A549 (cell line): ENCODE measurements around the gene IHH. TPM values are rescaled to one million over a fixed set of nuclear protein-coding genes. Genes with fewer than 3 reads are reported as not detected.

Experiments used
- ATAC-seq, 2 experiments: fragments of 200-7000 bp in 1 of 2; fragments of >200 bp in 1 of 2; cut with Nextera tagmentation in 1 of 2; cut with Tn5 transposase in 1 of 2; 3 replicates each; pipeline versions ENCODE4 v1.8.0 to v1.9.1; 2018 to 2020; ENCODE audit warnings: mild to moderate bottlenecking in 1 of 2, moderate library complexity in 1 of 2
- CTCF ChIA-PET: fragments of 300-600 bp; sonication (Branson Sonifier 250); formaldehyde crosslinking; extraction: SDS; loops from one replicate; lab custom pipeline; 2021; ENCODE audit warnings: antibody characterized with exemption, inconsistent platforms; lab: Yijun Ruan, JAX
- POLR2A ChIA-PET: fragments of 350-600 bp; formaldehyde crosslinking; extraction: SDS; loops from one replicate; lab custom pipeline; 2021; ENCODE audit warnings: antibody characterized with exemption, inconsistent platforms; lab: Yijun Ruan, JAX
- DNase-seq, 2 experiments: peaks; one replicate each; pipeline versions ENCODE4 v3.0.0 to v3.0.0-alpha.2; 2011 to 2016; ENCODE audit warnings: low read depth in 1 of 2, low spot score in 1 of 2
- FAIRE-seq: peaks from 2 replicates; lab custom pipeline; 2011; peaks lifted over from hg19 to GRCh38; lab: Jason Lieb, UNC
- H3K27ac ChIP-seq, 2 experiments: fragments of >200 bp; sonication (Bioruptor Twin); formaldehyde crosslinking; 3 replicates each; pipeline ENCODE4 v1.5.1; 2016 to 2017
- H3K4me1 ChIP-seq: fragments of >200 bp; sonication (Bioruptor Twin); formaldehyde crosslinking; 3 replicates; pipeline ENCODE4 v1.6.1; 2016
- H3K4me2 ChIP-seq: fragments of >200 bp; sonication (Bioruptor Twin); formaldehyde crosslinking; 3 replicates; pipeline ENCODE4 v1.6.1; 2016
- H3K4me3 ChIP-seq: fragments of >200 bp; sonication (Bioruptor Twin); formaldehyde crosslinking; 3 replicates; pipeline ENCODE4 v1.5.1; 2016
- H3K9me3 ChIP-seq: fragments of >200 bp; sonication (Bioruptor Twin); formaldehyde crosslinking; 3 replicates; pipeline ENCODE4 v1.6.1; 2016
- BHLHE40 ChIP-seq: IDR thresholded peaks from 2 replicates; pipeline ENCODE4 v1.6.1; 2012; ENCODE audit warnings: low read depth, low read length, inconsistent platforms
- CBX2 ChIP-seq: fragments of 200-600 bp; sonication (generic); IDR thresholded peaks from 2 replicates; pipeline ENCODE4 v1.6.1; 2016; ENCODE audit warnings: low read depth, mild to moderate bottlenecking, borderline replicate concordance
- CEBPB ChIP-seq, 2 experiments: fragments of >200 bp in 1 of 2; sonication (Bioruptor Twin) in 1 of 2; formaldehyde crosslinking in 1 of 2; IDR thresholded peaks; 2 replicates each; pipeline ENCODE4 v1.6.1; 2012 to 2016
- CHD2 ChIP-seq: fragments of 150-350 bp; IDR thresholded peaks from 2 replicates; pipeline ENCODE4 v1.6.1; 2014; ENCODE audit warnings: low read length; ENCODE audit not compliant: partially characterized antibody
- CHD4 ChIP-seq: fragments of 200-600 bp; sonication (generic); IDR thresholded peaks from 2 replicates; pipeline ENCODE4 v1.6.1; 2016; ENCODE audit warnings: antibody characterized with exemption, mild to moderate bottlenecking, borderline replicate concordance
- FOSB ChIP-seq: fragments of 250-450 bp; sonication (Bioruptor Pico); IDR thresholded peaks from 2 replicates; pipeline ENCODE4 v1.5.0; 2020; ENCODE audit warnings: mild to moderate bottlenecking, moderate library complexity
- FOXS1 ChIP-seq: fragments of 250-450 bp; sonication (Bioruptor Pico); IDR thresholded peaks from 2 replicates; pipeline ENCODE4 v1.5.0; 2020; ENCODE audit warnings: mild to moderate bottlenecking, moderate library complexity
- HES2 ChIP-seq: fragments of >200 bp; sonication (Bioruptor Twin); formaldehyde crosslinking; IDR thresholded peaks from 2 replicates; pipeline ENCODE4 v1.6.1; 2016
- HOXB13 ChIP-seq: fragments of 250-450 bp; sonication (Bioruptor Pico); IDR thresholded peaks from 2 replicates; pipeline ENCODE4 v1.5.0; 2020; ENCODE audit warnings: low read depth, mild to moderate bottlenecking, moderate library complexity
- JUN ChIP-seq, 2 experiments: fragments of >200 bp; sonication (Bioruptor Twin); formaldehyde crosslinking; IDR thresholded peaks; 2 replicates in 1 of 2; 3 replicates in 1 of 2; pipeline ENCODE4 v1.6.1; 2016 to 2017
- MAFK ChIP-seq: fragments of 450-650 bp; IDR thresholded peaks from 2 replicates; pipeline ENCODE4 v1.6.1; 2014; ENCODE audit not compliant: partially characterized antibody
- MAZ ChIP-seq: fragments of 150-350 bp; IDR thresholded peaks from 2 replicates; pipeline ENCODE4 v1.6.1; 2014; ENCODE audit warnings: antibody characterized with exemption, low read depth, low read length, borderline replicate concordance
- MYC ChIP-seq: IDR thresholded peaks from 2 replicates; pipeline ENCODE4 v1.6.1; 2012; ENCODE audit warnings: mild to moderate bottlenecking, inconsistent platforms, low read length, improper control_type of control experiment, borderline replicate concordance
- NR3C1 ChIP-seq: fragments of >200 bp; sonication (Bioruptor Twin); formaldehyde crosslinking; IDR thresholded peaks from 3 replicates; pipeline ENCODE4 v1.6.1; 2017
- PBX3 ChIP-seq: IDR thresholded peaks from 2 replicates; pipeline ENCODE4 v1.6.1; 2012
- POLR2AphosphoS2 ChIP-seq: conservative IDR thresholded peaks from 2 replicates; pipeline ENCODE4 v1.6.1; 2012; ENCODE audit warnings: low read length, improper control_type of control experiment, inconsistent platforms
- RFX5 ChIP-seq: fragments of 450-650 bp; IDR thresholded peaks from 2 replicates; pipeline ENCODE4 v1.7.1; 2014; ENCODE audit warnings: antibody characterized with exemption, mild to moderate bottlenecking, moderate library complexity
- TFCP2L1 ChIP-seq: fragments of 250-450 bp; sonication (Bioruptor Pico); IDR thresholded peaks from 2 replicates; pipeline ENCODE4 v1.5.0; 2021; ENCODE audit warnings: mild to moderate bottlenecking
- ZC3H11A ChIP-seq: fragments of 450-650 bp; IDR thresholded peaks from 2 replicates; pipeline ENCODE4 v1.6.1; 2014; ENCODE audit warnings: antibody characterized with exemption, mild to moderate bottlenecking
- ZFP36 ChIP-seq: fragments of 450-650 bp; IDR thresholded peaks from 2 replicates; pipeline ENCODE4 v1.6.1; 2014; ENCODE audit warnings: borderline replicate concordance; ENCODE audit not compliant: partially characterized antibody
- ZSCAN20 ChIP-seq: fragments of 250-450 bp; sonication (Bioruptor Pico); IDR thresholded peaks from 2 replicates; pipeline ENCODE4 v1.8.0; 2022; ENCODE audit warnings: mild to moderate bottlenecking, moderate library complexity
- WGBS: methylation state at CpG from one replicate; pipeline ENCODE4 v1.1.6; 2017; ENCODE audit errors: missing lambda C conversion rate; 5-methylcytosine and 5-hydroxymethylcytosine counted together
- polyA plus RNA-seq, 4 experiments: library from polyadenylated mRNA; depleted of rRNA in 3 of 4; stranded (reverse); fragments of >200 nt; fragmentation: RNase III in 1 of 4; extraction: RNeasy Plus Mini Kit Qiagen cat#74134 plus additional on column Dnase treatment in 1 of 4; gene quantifications; 2 replicates in 3 of 4; 3 replicates in 1 of 4; pipeline ENCODE4 v1.2.3, GENCODE V29; 2011 to 2017
- TF ChIP-seq, protein P1 (sequence below): fragments of 150-350 bp; IDR thresholded peaks from 2 replicates; pipeline ENCODE4 v1.6.1; 2014; ENCODE audit warnings: low read depth, mild to moderate bottlenecking, low read length
- TF ChIP-seq, protein P2 (sequence below): fragments of 200-600 bp; sonication (generic); IDR thresholded peaks from 2 replicates; pipeline ENCODE4 v1.6.1; 2016; ENCODE audit warnings: antibody characterized with exemption, mild to moderate bottlenecking, moderate library complexity

IHH gene
- polyA plus RNA-seq, 2 of the 4 experiments (the other 2 are of a cell fraction), result 0.13 TPM; not detected in 1

GRCh38 chr2:219072741-219073250 lies 12.1 kb upstream of the IHH start:
- TF ChIP-seq NR3C1 (no peak), CHD4 (no peak), BHLHE40 (no peak), CEBPB (IDR thresholded peaks at IDR 0.05) (no peak), TFCP2L1 (CRISPR knock-in tag) (no peak), CHD2 (no peak), RFX5 (no peak), ZFP36 (no peak)
- FAIRE-seq, result no peak
- no peak overlapping the region for H3K4me3 ChIP-seq
- no peak overlapping the region for H3K27ac ChIP-seq
- peak in 1 of 2 experiments; percentile 35; a peak in 3 of 6 replicates for ATAC-seq
- 77% methylated on average over 9 of the region's 9 CpGs for WGBS
- no peaks in the 10 kb centered on the region for H3K9me3 ChIP-seq
- no peak overlapping the region for H3K4me2 ChIP-seq
- ChIA-PET POLR2A (no interaction called here), CTCF (interaction anchor here (0.6 to 12.9 kb wide), 24 partner anchors 8 to 284 kb away, joined by 3 to 182 read pairs (median 4); partner anchors contain the start of gene IHH)
- H3K4me1 ChIP-seq, result no peaks in the 10 kb centered on the region
- DNase-seq, result no peak

DNA sequence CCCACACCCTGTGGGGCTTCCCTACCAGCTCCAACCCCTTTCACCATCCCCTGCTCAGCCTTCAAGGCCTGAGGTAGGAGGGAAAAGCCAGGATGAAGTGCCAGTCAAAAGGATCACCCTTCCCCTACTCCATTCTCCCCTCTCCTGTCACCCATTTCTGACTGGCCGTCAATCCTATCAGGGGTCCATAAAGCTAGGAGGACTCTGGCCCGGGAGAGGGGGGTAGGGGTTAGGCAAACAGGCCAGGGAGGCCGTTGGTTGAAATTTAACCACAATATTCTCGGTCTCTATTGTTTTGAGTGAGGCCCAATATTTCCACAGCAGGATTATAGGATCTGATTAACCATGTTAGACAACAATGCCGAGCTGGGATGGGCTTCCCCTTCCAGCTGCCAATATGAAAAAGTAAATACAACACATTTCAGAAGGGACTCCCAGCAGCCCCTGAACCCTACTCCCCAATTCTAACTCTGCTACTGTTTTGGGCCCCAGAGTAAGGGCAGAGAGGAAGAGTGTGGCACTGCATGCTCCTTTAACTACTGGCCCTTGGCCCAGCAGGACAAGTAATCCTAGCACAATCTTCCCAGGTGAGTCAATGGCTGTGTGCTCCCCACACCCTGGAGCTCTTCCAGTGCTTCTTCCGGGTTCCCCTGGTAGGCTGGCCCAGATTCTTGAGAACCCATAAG lies 10.6 kb upstream of the IHH start:
- WGBS, result 51% methylated on average over 6 of the region's 6 CpGs
- ATAC-seq, result no peak

GRCh38 chr2:219065484-219065883 lies 4.8 kb upstream of the IHH start:
- POLR2A ChIA-PET, result no interaction called here
- Histone ChIP-seq H3K4me2 (no peak overlapping the region), H3K9me3 (no peaks in the 10 kb centered on the region), H3K4me3 (no peak overlapping the region), H3K27ac (no peak overlapping the region), H3K4me1 (peaks cover 1% of the 10 kb centered on the region; the same call in 2 of the 3 replicates)
- WGBS, result 60% methylated on average over 1 of the region's 1 CpG
- DNase-seq (no peak), FAIRE-seq (peak; percentile 13), ATAC-seq (no peak)
- CTCF ChIA-PET, result interaction anchor here (0.8 to 12.9 kb wide), 5 partner anchors 7 to 86 kb away, joined by 3 to 332 read pairs (median 22); partner anchors contain the start of genes IHH and NHEJ1
- TF ChIP-seq MYC (no peak), HES2 (no peak), BHLHE40 (no peak), POLR2AphosphoS2 (no peak), JUN (IDR thresholded peaks at IDR 0.05) (no peak), CBX2 (no peak), PBX3 (no peak), ZC3H11A (no peak), FOXS1 (no peak)
- TF ChIP-seq, protein P1, sequence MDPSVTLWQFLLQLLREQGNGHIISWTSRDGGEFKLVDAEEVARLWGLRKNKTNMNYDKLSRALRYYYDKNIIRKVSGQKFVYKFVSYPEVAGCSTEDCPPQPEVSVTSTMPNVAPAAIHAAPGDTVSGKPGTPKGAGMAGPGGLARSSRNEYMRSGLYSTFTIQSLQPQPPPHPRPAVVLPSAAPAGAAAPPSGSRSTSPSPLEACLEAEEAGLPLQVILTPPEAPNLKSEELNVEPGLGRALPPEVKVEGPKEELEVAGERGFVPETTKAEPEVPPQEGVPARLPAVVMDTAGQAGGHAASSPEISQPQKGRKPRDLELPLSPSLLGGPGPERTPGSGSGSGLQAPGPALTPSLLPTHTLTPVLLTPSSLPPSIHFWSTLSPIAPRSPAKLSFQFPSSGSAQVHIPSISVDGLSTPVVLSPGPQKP, result no peak

More for the DNA sequence above, 10.6 kb upstream of the IHH start:
- TF ChIP-seq, protein P2, sequence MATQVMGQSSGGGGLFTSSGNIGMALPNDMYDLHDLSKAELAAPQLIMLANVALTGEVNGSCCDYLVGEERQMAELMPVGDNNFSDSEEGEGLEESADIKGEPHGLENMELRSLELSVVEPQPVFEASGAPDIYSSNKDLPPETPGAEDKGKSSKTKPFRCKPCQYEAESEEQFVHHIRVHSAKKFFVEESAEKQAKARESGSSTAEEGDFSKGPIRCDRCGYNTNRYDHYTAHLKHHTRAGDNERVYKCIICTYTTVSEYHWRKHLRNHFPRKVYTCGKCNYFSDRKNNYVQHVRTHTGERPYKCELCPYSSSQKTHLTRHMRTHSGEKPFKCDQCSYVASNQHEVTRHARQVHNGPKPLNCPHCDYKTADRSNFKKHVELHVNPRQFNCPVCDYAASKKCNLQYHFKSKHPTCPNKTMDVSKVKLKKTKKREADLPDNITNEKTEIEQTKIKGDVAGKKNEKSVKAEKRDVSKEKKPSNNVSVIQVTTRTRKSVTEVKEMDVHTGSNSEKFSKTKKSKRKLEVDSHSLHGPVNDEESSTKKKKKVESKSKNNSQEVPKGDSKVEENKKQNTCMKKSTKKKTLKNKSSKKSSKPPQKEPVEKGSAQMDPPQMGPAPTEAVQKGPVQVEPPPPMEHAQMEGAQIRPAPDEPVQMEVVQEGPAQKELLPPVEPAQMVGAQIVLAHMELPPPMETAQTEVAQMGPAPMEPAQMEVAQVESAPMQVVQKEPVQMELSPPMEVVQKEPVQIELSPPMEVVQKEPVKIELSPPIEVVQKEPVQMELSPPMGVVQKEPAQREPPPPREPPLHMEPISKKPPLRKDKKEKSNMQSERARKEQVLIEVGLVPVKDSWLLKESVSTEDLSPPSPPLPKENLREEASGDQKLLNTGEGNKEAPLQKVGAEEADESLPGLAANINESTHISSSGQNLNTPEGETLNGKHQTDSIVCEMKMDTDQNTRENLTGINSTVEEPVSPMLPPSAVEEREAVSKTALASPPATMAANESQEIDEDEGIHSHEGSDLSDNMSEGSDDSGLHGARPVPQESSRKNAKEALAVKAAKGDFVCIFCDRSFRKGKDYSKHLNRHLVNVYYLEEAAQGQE, result no peak
- TF ChIP-seq HOXB13 (no peak), NR3C1 (no peak), MAFK (no peak), ZSCAN20 (CRISPR knock-in tag) (no peak), PBX3 (no peak), CHD2 (no peak), MAZ (no peak), FOSB (CRISPR knock-in tag) (no peak)
- ChIA-PET POLR2A (no interaction called here), CTCF (interaction anchor here (0.5 to 12.9 kb wide), 14 partner anchors 10 to 84 kb away, joined by 3 to 182 read pairs (median 6); partner anchors contain the start of gene IHH)
- Histone ChIP-seq H3K4me1 (no peaks in the 10 kb centered on the region), H3K9me3 (no peaks in the 10 kb centered on the region), H3K27ac (no peak overlapping the region), H3K4me2 (no peak overlapping the region), H3K4me3 (no peak overlapping the region)
- FAIRE-seq, result no peak
- no peak for DNase-seq
